ENCODE results near the gene EBPL.

The EBPL gene

GRCh38 chr13:49676581-49677298, 14.5 kb downstream of the EBPL start:
- no peak for DNase-seq (ENCODE audit: low read depth in 2 of 2)

- DNase-seq (ENCODE audit: low read depth in 2 of 2), result no peak
Measured at GRCh38 chr13:49670828-49671227, 20.5 kb downstream of the EBPL start.

- DNase-seq (ENCODE audit: low read depth in 2 of 2), result no peak
Measured at GRCh38 chr13:49669735-49670309, 21.5 kb downstream of the EBPL start.

- no peak for DNase-seq (ENCODE audit: low read depth in 2 of 2)
Measured at GRCh38 chr13:49667773-49668172, 23.5 kb downstream of the EBPL start.

GRCh38 chr13:49664606-49665005, 26.7 kb downstream of the EBPL start:
- no peak for DNase-seq (ENCODE audit: low read depth in 2 of 2)

- no peak for DNase-seq (ENCODE audit: low read depth in 2 of 2)
Measured at GRCh38 chr13:49657241-49657641, 34.0 kb downstream of the EBPL start.

- DNase-seq (ENCODE audit: low read depth in 2 of 2), result no peak
Measured at GRCh38 chr13:49655906-49656305, 35.4 kb downstream of the EBPL start.

- DNase-seq (ENCODE audit: low read depth in 2 of 2), result no peak
Measured at GRCh38 chr13:49654011-49654410, 37.3 kb downstream of the EBPL start.

GRCh38 chr13:49653478-49653877, 37.8 kb downstream of the EBPL start:
- DNase-seq (ENCODE audit: low read depth in 2 of 2), result no peak

- no peak for DNase-seq (ENCODE audit: low read depth in 2 of 2)
Measured at GRCh38 chr13:49652355-49653305, 38.7 kb downstream of the EBPL start.

- no peak for DNase-seq (ENCODE audit: low read depth in 2 of 2)
Measured at GRCh38 chr13:49651570-49652354, 39.5 kb downstream of the EBPL start.

GRCh38 chr13:49649963-49650312, 41.3 kb downstream of the EBPL start:
- DNase-seq (ENCODE audit: low read depth in 2 of 2), result no peak

- DNase-seq (ENCODE audit: low read depth in 2 of 2), result no peak
Measured at GRCh38 chr13:49649244-49649962, 41.9 kb downstream of the EBPL start.

GRCh38 chr13:49646688-49647087, 44.6 kb downstream of the EBPL start:
- DNase-seq (ENCODE audit: low read depth in 2 of 2), result no peak

- DNase-seq (ENCODE audit: low read depth in 2 of 2), result no peak
Measured at GRCh38 chr13:49645451-49645850, 45.8 kb downstream of the EBPL start.

GRCh38 chr13:49643035-49643646, 48.1 kb downstream of the EBPL start:
- no peak for DNase-seq (ENCODE audit: low read depth in 2 of 2)

- no peak for DNase-seq (ENCODE audit: low read depth in 2 of 2)
Measured at GRCh38 chr13:49641801-49642291, 49.4 kb downstream of the EBPL start.

GRCh38 chr13:49638744-49639072, 52.6 kb downstream of the EBPL start:
- no peak for DNase-seq (ENCODE audit: low read depth in 2 of 2)

- DNase-seq (ENCODE audit: low read depth in 2 of 2), result no peak
Measured at GRCh38 chr13:49638030-49638743, 53.1 kb downstream of the EBPL start.

- no peak for DNase-seq (ENCODE audit: low read depth in 2 of 2)
Measured at GRCh38 chr13:49636705-49637104, 54.6 kb downstream of the EBPL start.

Measured in stimulated activated CD8-positive, alpha-beta memory T cell treated with anti-CD3 and anti-CD28 coated beads, Interleukin-2, amount 100 ng/mL, for 1 hour (primary cell).